Adrenal gland (tissue), 5 donors: ENCODE results near the gene HBD.

ENCODE experiments used
- CTCF ChIP-seq, 6 experiments: fragments of 450-650 bp in 4 of 6; fragments of 200-600 bp in 2 of 6; sonication (generic) in 1 of 6; IDR thresholded peaks; 1 replicate in 5 of 6; 2 replicates in 1 of 6; pipeline versions ENCODE4 v1.5.1 to v1.8.0; 2016 to 2021; ENCODE audit warnings: antibody characterized with exemption in 6 of 6, mild to moderate bottlenecking in 2 of 6, moderate library complexity in 1 of 6
- POLR2A ChIP-seq, 2 donors: fragments of 450-650 bp; IDR thresholded peaks; one replicate each; pipeline ENCODE4 v1.6.1; 2017; ENCODE audit warnings: antibody characterized with exemption in 2 of 2, mild to moderate bottlenecking in 2 of 2, moderate library complexity in 1 of 2
- donor health status: DM: no; HTN: no; CAD: no.

GRCh38 chr11:5210376-5210885 lies 23.9 kb downstream of the HBD start:
- no peak for TF ChIP-seq CTCF (IDR thresholded peaks at IDR 0.05)
- TF ChIP-seq POLR2A (IDR thresholded peaks at IDR 0.05): no peak
